Measurements from ENCODE around the gene MAP2. TPM values are rescaled to one million over a fixed set of nuclear protein-coding genes. Genes with fewer than 3 reads are reported as not detected.

The MAP2 gene
- total RNA-seq, 1 experiment from 2014 or later, result 7.4 TPM

- CTCF ChIA-PET, result interaction anchor here (1.0 kb wide), 1 partner anchor 216 kb away, joined by 3 read pairs; no protein-coding TSS in a partner anchor
- POLR2A ChIA-PET, result no interaction called here
- BruUV-seq (replicated peaks), result no TSS peak
These were observed 125.7 kb downstream of the MAP2 start for GRCh38 chr2:209549589-209549988.

GRCh38 chr2:209553913-209554312 lies 130.1 kb downstream of the MAP2 start:
- ChIA-PET POLR2A (no interaction called here), CTCF (interaction anchor here (0.5 to 2.9 kb wide), 3 partner anchors 14 to 219 kb away, joined by 5 to 23 read pairs (median 10); no protein-coding TSS in a partner anchor), RAD21 (ENCODE audit: low non-redundant PET in 1 of 2, low total read pairs in 2 of 2, uncharacterized antibody in 2 of 2, unreplicated experiment in 2 of 2) (no interaction called here)
- BruUV-seq (replicated peaks), result no TSS peak
- H4K20me1 ChIP-seq (ENCODE audit: insufficient read depth), result no peaks in the 10 kb centered on the region
- no peak overlapping the region for H3K9ac ChIP-seq (ENCODE audit: low read length)
- no peaks in the 10 kb centered on the region for H3K36me3 ChIP-seq (ENCODE audit: control insufficient read depth in 1 of 2, insufficient read depth in 2 of 2, low read length in 2 of 2)
- H3K9me3 ChIP-seq (ENCODE audit: control insufficient read depth in 1 of 2, insufficient read depth in 1 of 2, low read depth in 1 of 2, low read length in 2 of 2), result no peaks in the 10 kb centered on the region
- H3K4me3 ChIP-seq (replicated peaks in 1 of 2; ENCODE audit: low read depth in 1 of 2, low read length in 2 of 2), result no peak overlapping the region
- no peaks in the 10 kb centered on the region for H3K9me2 ChIP-seq (ENCODE audit: insufficient read depth)
- intact Hi-C loops (cut with micrococcal nuclease), result loop anchor here (10.0 kb wide), 1 partner anchor 1159 kb away; no protein-coding TSS in a partner anchor
- H3K4me1 ChIP-seq (ENCODE audit: control insufficient read depth in 1 of 2, insufficient read depth in 2 of 2, low read length in 2 of 2), result no peaks in the 10 kb centered on the region
- DNase-seq (ENCODE audit: low read depth, low spot score) (no peak), ATAC-seq (no peak)
- no peak overlapping the region for H3K27ac ChIP-seq (ENCODE audit: low read depth, low read length)
- no peaks in the 10 kb centered on the region for H3K27me3 ChIP-seq (ENCODE audit: insufficient read depth, low read length)
- no peak overlapping the region for H3K4me2 ChIP-seq (ENCODE audit: low read length)
- no peaks in the 10 kb centered on the region for H3K79me2 ChIP-seq (ENCODE audit: insufficient read depth, low read length)
- H2AFZ ChIP-seq (ENCODE audit: low read depth, low read length, poor library complexity, severe bottlenecking), result no peak overlapping the region
- TF ChIP-seq SIN3A (IDR thresholded peaks at IDR 0.05; ENCODE audit: low read depth) (no peak), RAD21 (IDR thresholded peaks at IDR 0.05; ENCODE audit: low read depth) (no peak), EZH2 (IDR thresholded peaks at IDR 0.05) (no peak), ZNF274 (IDR thresholded peaks at IDR 0.05; ENCODE audit: low read depth, low read length) (no peak), CTCF (IDR thresholded peaks at IDR 0.05 in 2 of 3, conservative IDR thresholded peaks at IDR 0.05 in 1 of 3; ENCODE audit: borderline replicate concordance in 1 of 3, insufficient read depth in 1 of 3, low read depth in 2 of 3, low read length in 2 of 3) (no peak), ZBTB33 (IDR thresholded peaks at IDR 0.05; ENCODE audit: extremely low read depth, insufficient replicate concordance, low read length) (no peak), YY1 (IDR thresholded peaks at IDR 0.05; ENCODE audit: extremely low read depth, insufficient replicate concordance, low read depth, low read length) (no peak), FOSL1 (IDR thresholded peaks at IDR 0.05; ENCODE audit: low read depth) (no peak), ATF3 (IDR thresholded peaks at IDR 0.05) (no peak), EGR1 (IDR thresholded peaks at IDR 0.05; ENCODE audit: low read depth) (no peak), TCF7L2 (IDR thresholded peaks at IDR 0.05; ENCODE audit: borderline replicate concordance, extremely low read depth, insufficient read depth, insufficient read length) (no peak)

More at GRCh38 chr2:209549589-209549988, 125.7 kb downstream of the MAP2 start:
- Histone ChIP-seq H2AFZ (ENCODE audit: low read depth, low read length, poor library complexity, severe bottlenecking) (no peak overlapping the region), H3K36me3 (ENCODE audit: control insufficient read depth in 1 of 2, insufficient read depth in 2 of 2, low read length in 2 of 2) (no peaks in the 10 kb centered on the region), H3K27ac (ENCODE audit: low read depth, low read length) (no peak overlapping the region), H3K27me3 (ENCODE audit: insufficient read depth, low read length) (no peaks in the 10 kb centered on the region), H3K9me3 (ENCODE audit: control insufficient read depth in 1 of 2, insufficient read depth in 1 of 2, low read depth in 1 of 2, low read length in 2 of 2) (no peaks in the 10 kb centered on the region), H3K4me3 (replicated peaks in 1 of 2; ENCODE audit: low read depth in 1 of 2, low read length in 2 of 2) (no peak overlapping the region), H4K20me1 (ENCODE audit: insufficient read depth) (no peaks in the 10 kb centered on the region), H3K4me2 (ENCODE audit: low read length) (no peak overlapping the region), H3K9ac (ENCODE audit: low read length) (no peak overlapping the region), H3K9me2 (ENCODE audit: insufficient read depth) (no peaks in the 10 kb centered on the region), H3K79me2 (ENCODE audit: insufficient read depth, low read length) (no peaks in the 10 kb centered on the region), H3K4me1 (ENCODE audit: control insufficient read depth in 1 of 2, insufficient read depth in 2 of 2, low read length in 2 of 2) (no peaks in the 10 kb centered on the region)
- ATAC-seq (no peak), DNase-seq (ENCODE audit: low read depth, low spot score) (no peak)
- TF ChIP-seq ATF3 (IDR thresholded peaks at IDR 0.05), result no peak
- TF ChIP-seq CEBPB (IDR thresholded peaks at IDR 0.05; ENCODE audit: low read depth), result no peak
- no peak for TF ChIP-seq FOSL1 (IDR thresholded peaks at IDR 0.05; ENCODE audit: low read depth)
- no peak for TF ChIP-seq MAX (IDR thresholded peaks at IDR 0.05)
- RAD21 ChIA-PET (ENCODE audit: low non-redundant PET in 1 of 2, low total read pairs in 2 of 2, uncharacterized antibody in 2 of 2, unreplicated experiment in 2 of 2), result no interaction called here
- intact Hi-C loops (cut with micrococcal nuclease), result no loop called here
